Measurements from ENCODE around the gene CCSER1.

DNA sequence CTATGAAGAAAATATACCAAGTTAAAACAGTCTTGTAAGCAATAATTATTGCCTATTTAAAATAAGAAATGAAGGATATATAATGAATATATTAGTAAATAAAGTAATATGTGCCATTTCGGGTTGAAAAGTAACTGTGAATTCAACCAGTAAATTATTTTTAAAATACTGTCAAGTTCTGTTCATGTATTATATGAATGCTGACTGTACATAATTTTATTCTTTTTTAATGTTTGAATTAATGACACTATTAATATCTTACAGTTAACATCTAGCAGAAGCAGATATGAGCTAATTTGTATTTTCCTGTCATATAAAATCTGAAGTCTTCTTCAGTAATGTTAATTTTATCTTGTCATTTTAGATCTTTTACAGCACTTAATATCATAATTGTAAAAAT is 632.9 kb downstream of the CCSER1 start:
- TF ChIP-seq EZH2 (IDR thresholded peaks at IDR 0.05; ENCODE audit: low read depth, unreplicated experiment) (no peak), ZNF114 (CRISPR knock-in tag; IDR thresholded peaks at IDR 0.05) (no peak), POLR2AphosphoS5 (IDR thresholded peaks at IDR 0.05; ENCODE audit: low read depth) (no peak), STAT1 (IDR thresholded peaks at IDR 0.05; ENCODE audit: unreplicated experiment) (no peak)
- TF ChIP-seq, protein P1, sequence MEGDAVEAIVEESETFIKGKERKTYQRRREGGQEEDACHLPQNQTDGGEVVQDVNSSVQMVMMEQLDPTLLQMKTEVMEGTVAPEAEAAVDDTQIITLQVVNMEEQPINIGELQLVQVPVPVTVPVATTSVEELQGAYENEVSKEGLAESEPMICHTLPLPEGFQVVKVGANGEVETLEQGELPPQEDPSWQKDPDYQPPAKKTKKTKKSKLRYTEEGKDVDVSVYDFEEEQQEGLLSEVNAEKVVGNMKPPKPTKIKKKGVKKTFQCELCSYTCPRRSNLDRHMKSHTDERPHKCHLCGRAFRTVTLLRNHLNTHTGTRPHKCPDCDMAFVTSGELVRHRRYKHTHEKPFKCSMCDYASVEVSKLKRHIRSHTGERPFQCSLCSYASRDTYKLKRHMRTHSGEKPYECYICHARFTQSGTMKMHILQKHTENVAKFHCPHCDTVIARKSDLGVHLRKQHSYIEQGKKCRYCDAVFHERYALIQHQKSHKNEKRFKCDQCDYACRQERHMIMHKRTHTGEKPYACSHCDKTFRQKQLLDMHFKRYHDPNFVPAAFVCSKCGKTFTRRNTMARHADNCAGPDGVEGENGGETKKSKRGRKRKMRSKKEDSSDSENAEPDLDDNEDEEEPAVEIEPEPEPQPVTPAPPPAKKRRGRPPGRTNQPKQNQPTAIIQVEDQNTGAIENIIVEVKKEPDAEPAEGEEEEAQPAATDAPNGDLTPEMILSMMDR (conservative IDR thresholded peaks at IDR 0.05; ENCODE audit: low read depth in 2 of 2): no peak
- TF ChIP-seq, protein P2, sequence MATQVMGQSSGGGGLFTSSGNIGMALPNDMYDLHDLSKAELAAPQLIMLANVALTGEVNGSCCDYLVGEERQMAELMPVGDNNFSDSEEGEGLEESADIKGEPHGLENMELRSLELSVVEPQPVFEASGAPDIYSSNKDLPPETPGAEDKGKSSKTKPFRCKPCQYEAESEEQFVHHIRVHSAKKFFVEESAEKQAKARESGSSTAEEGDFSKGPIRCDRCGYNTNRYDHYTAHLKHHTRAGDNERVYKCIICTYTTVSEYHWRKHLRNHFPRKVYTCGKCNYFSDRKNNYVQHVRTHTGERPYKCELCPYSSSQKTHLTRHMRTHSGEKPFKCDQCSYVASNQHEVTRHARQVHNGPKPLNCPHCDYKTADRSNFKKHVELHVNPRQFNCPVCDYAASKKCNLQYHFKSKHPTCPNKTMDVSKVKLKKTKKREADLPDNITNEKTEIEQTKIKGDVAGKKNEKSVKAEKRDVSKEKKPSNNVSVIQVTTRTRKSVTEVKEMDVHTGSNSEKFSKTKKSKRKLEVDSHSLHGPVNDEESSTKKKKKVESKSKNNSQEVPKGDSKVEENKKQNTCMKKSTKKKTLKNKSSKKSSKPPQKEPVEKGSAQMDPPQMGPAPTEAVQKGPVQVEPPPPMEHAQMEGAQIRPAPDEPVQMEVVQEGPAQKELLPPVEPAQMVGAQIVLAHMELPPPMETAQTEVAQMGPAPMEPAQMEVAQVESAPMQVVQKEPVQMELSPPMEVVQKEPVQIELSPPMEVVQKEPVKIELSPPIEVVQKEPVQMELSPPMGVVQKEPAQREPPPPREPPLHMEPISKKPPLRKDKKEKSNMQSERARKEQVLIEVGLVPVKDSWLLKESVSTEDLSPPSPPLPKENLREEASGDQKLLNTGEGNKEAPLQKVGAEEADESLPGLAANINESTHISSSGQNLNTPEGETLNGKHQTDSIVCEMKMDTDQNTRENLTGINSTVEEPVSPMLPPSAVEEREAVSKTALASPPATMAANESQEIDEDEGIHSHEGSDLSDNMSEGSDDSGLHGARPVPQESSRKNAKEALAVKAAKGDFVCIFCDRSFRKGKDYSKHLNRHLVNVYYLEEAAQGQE (IDR thresholded peaks at IDR 0.05; ENCODE audit: unreplicated experiment): no peak
